Coronary artery (tissue), 2 donors: ENCODE data around the gene DNAJC18.

Experiments
- DNase-seq: peaks from one replicate; pipeline ENCODE4 v3.0.0-alpha.2; 2017; ENCODE audit warnings: low spot score
- H3K27ac ChIP-seq, 2 donors: fragments of 200-600 bp; sonication (generic); one replicate each; pipeline ENCODE4 v1.5.1; 2016 to 2019
- H3K4me3 ChIP-seq: fragments of 200-600 bp; sonication (generic); 2 replicates; pipeline ENCODE4 v1.5.1; 2016; ENCODE audit warnings: mild to moderate bottlenecking, moderate library complexity
- TF ChIP-seq, protein P1 (sequence below): fragments of 200-600 bp; sonication (generic); IDR thresholded peaks from one replicate; pipeline ENCODE4 v1.5.1; 2019; ENCODE audit warnings: antibody characterized with exemption

DNAJC18 gene

DNA sequence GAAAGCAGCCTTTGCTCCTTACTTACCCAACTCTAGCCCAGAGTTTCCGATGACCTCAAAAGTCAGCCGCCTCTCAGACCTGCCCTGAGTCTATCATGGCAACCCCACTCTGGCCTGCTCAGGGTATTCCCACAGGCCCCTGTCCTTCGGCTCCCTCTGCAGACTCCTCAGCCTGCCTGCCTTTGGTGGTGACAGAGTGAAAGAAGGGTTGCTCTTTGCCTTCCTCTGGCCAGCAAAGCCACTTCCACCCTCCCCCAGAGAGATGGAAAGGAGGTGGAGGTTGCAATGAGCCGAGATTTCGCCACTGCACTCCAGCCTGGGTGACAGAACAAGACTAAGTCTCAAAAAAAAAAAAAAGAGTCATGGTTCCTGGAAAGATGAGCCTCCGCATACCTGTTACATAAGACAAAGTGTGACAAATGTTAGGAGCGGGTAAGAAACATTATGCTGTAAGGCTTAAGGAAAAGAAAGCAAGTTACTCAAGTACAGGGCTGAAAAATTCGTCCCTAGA is 29.2 kb upstream of the DNAJC18 start:
- TF ChIP-seq, protein P1, sequence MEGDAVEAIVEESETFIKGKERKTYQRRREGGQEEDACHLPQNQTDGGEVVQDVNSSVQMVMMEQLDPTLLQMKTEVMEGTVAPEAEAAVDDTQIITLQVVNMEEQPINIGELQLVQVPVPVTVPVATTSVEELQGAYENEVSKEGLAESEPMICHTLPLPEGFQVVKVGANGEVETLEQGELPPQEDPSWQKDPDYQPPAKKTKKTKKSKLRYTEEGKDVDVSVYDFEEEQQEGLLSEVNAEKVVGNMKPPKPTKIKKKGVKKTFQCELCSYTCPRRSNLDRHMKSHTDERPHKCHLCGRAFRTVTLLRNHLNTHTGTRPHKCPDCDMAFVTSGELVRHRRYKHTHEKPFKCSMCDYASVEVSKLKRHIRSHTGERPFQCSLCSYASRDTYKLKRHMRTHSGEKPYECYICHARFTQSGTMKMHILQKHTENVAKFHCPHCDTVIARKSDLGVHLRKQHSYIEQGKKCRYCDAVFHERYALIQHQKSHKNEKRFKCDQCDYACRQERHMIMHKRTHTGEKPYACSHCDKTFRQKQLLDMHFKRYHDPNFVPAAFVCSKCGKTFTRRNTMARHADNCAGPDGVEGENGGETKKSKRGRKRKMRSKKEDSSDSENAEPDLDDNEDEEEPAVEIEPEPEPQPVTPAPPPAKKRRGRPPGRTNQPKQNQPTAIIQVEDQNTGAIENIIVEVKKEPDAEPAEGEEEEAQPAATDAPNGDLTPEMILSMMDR = no peak
- no peak overlapping the region for H3K4me3 ChIP-seq
- no peak for DNase-seq
- no peak overlapping the region for H3K27ac ChIP-seq

- TF ChIP-seq, protein P1 = no peak
- H3K4me3 ChIP-seq = peak within 1 kb of the TSS; percentile 44
- DNase-seq = no peak
- peak within 1 kb of the TSS; percentile 16 to 66 for H3K27ac ChIP-seq
Measured at GRCh38 chr5:139462586-139463276, 23.4 kb upstream of the DNAJC18 start, which contains the start of gene ECSCR. Gene ECSCR, minus strand, starts transcription at chr5:139462743. Its CDS starts 73 bp downstream, at chr5:139462670.

- TF ChIP-seq, protein P1 = no peak
- DNase-seq = no peak
- H3K4me3 ChIP-seq = peak overlapping the region; percentile 44
- H3K27ac ChIP-seq = peak overlapping the region in 1 of 2 donors; percentile 66
Measured at GRCh38 chr5:139461698-139462097, 22.4 kb upstream of the DNAJC18 start.

- H3K4me3 ChIP-seq = peak overlapping the region; percentile 44
Measured at GRCh38 chr5:139461176-139461575, 21.9 kb upstream of the DNAJC18 start.

GRCh38 chr5:139460455-139460854 is 21.1 kb upstream of the DNAJC18 start:
- no peak for DNase-seq
- Histone ChIP-seq H3K4me3 (no peak overlapping the region), H3K27ac (no peak overlapping the region)
- TF ChIP-seq, protein P1 = no peak

More at GRCh38 chr5:139461176-139461575, 21.9 kb upstream of the DNAJC18 start:
- no peak for DNase-seq
- peak overlapping the region in 1 of 2 donors; percentile 66 for H3K27ac ChIP-seq
- TF ChIP-seq, protein P1 = no peak

- peak overlapping the region in 1 of 2 donors; percentile 58 for H3K27ac ChIP-seq
- TF ChIP-seq, protein P1 = no peak
- H3K4me3 ChIP-seq = no peak overlapping the region
- no peak for DNase-seq
Measured at GRCh38 chr5:139459451-139459934, 20.2 kb upstream of the DNAJC18 start.
